ENCODE data around the gene TYMS.

Gene TYMS

DNA sequence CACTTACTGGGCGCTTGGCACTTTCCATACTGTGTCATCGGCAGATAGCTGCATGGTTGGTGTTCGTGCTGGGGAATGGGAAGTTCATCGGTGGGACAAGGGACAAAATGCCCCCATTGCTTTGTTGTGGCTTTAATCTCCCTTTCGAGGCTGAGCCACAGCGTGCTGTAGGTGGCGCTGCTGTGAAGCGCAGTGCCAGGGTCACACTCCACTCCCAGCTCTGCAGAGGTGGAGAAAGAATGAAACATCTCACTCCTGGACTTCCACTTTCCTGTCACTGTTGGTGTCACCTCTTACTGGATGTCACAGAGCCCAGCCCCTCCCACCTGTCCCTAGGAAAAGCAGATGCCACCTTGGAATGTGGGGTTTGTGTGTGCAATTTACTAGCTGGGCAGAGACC lies 8.7 kb downstream of the TYMS start:
- TF ChIP-seq POLR2AphosphoS5 (IDR thresholded peaks at IDR 0.05; ENCODE audit: low read depth, low read length) (no peak), TAF1 (IDR thresholded peaks at IDR 0.05; ENCODE audit: borderline replicate concordance, insufficient read depth, low read length) (no peak), SIN3A (IDR thresholded peaks at IDR 0.05; ENCODE audit: borderline replicate concordance, insufficient read depth, low read length) (no peak), FOXP2 (optimal IDR thresholded peaks at IDR 0.05; ENCODE audit: borderline replicate concordance, extremely low read depth, extremely low read length, insufficient read depth) (no peak)
- TF ChIP-seq, protein P1, sequence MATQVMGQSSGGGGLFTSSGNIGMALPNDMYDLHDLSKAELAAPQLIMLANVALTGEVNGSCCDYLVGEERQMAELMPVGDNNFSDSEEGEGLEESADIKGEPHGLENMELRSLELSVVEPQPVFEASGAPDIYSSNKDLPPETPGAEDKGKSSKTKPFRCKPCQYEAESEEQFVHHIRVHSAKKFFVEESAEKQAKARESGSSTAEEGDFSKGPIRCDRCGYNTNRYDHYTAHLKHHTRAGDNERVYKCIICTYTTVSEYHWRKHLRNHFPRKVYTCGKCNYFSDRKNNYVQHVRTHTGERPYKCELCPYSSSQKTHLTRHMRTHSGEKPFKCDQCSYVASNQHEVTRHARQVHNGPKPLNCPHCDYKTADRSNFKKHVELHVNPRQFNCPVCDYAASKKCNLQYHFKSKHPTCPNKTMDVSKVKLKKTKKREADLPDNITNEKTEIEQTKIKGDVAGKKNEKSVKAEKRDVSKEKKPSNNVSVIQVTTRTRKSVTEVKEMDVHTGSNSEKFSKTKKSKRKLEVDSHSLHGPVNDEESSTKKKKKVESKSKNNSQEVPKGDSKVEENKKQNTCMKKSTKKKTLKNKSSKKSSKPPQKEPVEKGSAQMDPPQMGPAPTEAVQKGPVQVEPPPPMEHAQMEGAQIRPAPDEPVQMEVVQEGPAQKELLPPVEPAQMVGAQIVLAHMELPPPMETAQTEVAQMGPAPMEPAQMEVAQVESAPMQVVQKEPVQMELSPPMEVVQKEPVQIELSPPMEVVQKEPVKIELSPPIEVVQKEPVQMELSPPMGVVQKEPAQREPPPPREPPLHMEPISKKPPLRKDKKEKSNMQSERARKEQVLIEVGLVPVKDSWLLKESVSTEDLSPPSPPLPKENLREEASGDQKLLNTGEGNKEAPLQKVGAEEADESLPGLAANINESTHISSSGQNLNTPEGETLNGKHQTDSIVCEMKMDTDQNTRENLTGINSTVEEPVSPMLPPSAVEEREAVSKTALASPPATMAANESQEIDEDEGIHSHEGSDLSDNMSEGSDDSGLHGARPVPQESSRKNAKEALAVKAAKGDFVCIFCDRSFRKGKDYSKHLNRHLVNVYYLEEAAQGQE (IDR thresholded peaks at IDR 0.05; ENCODE audit: insufficient read depth in 1 of 2, low read depth in 2 of 2, low read length in 2 of 2): no peak

DNA sequence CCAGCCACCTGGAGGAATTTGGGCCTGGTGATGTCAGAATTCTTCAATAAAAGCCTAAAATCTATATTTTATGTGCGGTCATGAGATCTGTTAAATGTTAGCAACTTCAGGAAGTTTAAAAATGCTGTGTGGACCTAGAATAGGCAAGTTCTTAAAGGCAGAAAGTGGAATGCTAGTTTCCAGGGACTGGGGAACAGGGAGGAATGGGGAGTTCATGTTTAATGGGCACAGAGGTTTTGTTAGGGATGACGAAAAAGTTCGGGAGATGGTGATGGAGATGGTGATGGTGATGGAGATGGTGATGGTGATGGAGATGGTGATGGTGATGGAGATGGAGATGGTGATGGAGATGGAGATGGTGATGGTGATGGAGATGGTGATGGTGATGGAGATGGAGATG lies 9.2 kb downstream of the TYMS start:
- no peak for TF ChIP-seq TAF1 (IDR thresholded peaks at IDR 0.05; ENCODE audit: borderline replicate concordance, insufficient read depth, low read length)
- no peak for TF ChIP-seq SIN3A (IDR thresholded peaks at IDR 0.05; ENCODE audit: borderline replicate concordance, insufficient read depth, low read length)
- TF ChIP-seq, protein P1 (IDR thresholded peaks at IDR 0.05; ENCODE audit: insufficient read depth in 1 of 2, low read depth in 2 of 2, low read length in 2 of 2): no peak
- no peak for TF ChIP-seq FOXP2 (optimal IDR thresholded peaks at IDR 0.05; ENCODE audit: borderline replicate concordance, extremely low read depth, extremely low read length, insufficient read depth)
- TF ChIP-seq POLR2AphosphoS5 (IDR thresholded peaks at IDR 0.05; ENCODE audit: low read depth, low read length): no peak

DNA sequence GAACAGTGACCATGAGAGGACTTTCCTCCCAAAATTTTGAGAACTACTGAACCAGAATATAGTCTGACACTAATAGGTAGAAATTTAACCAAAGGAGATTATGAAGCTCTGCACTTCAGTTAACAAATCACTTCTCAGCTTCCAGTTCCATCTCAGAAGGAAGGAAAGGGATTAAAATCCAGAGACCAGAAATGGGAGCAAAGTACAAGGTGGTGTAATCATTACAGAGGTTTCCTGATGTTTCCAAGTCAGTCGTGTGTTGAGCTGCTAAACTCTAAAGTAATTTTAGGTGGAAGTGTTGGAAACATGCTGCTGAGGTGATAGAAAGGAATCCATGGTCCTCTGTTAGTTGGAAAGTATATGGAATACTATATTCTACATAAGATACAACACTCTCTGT lies 10.8 kb downstream of the TYMS start:
- TF ChIP-seq TAF1 (IDR thresholded peaks at IDR 0.05; ENCODE audit: borderline replicate concordance, insufficient read depth, low read length) (no peak), POLR2AphosphoS5 (IDR thresholded peaks at IDR 0.05; ENCODE audit: low read depth, low read length) (no peak), SIN3A (IDR thresholded peaks at IDR 0.05; ENCODE audit: borderline replicate concordance, insufficient read depth, low read length) (no peak), FOXP2 (optimal IDR thresholded peaks at IDR 0.05; ENCODE audit: borderline replicate concordance, extremely low read depth, extremely low read length, insufficient read depth) (no peak)
- TF ChIP-seq, protein P1 (IDR thresholded peaks at IDR 0.05; ENCODE audit: insufficient read depth in 1 of 2, low read depth in 2 of 2, low read length in 2 of 2): no peak

DNA sequence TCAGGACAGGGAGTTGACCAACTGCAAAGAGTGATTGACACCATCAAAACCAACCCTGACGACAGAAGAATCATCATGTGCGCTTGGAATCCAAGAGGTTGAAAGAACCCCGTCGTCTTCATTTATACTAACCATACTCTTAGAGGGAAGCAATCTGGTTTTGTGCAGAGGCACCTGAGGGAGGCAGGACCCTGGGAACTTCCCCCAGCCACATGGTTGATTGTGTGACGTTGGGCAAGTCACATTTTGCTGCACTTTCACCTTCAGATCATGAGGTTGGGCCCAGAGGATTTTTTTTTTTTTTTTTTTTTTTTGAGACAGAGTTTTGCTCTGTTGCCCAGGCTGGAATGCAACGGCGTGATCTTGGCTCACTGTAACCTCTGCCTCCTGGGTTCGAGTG lies 11.6 kb downstream of the TYMS start:
- TF ChIP-seq TAF1 (IDR thresholded peaks at IDR 0.05; ENCODE audit: borderline replicate concordance, insufficient read depth, low read length): no peak
- no peak for TF ChIP-seq FOXP2 (optimal IDR thresholded peaks at IDR 0.05; ENCODE audit: borderline replicate concordance, extremely low read depth, extremely low read length, insufficient read depth)
- TF ChIP-seq, protein P1 (IDR thresholded peaks at IDR 0.05; ENCODE audit: insufficient read depth in 1 of 2, low read depth in 2 of 2, low read length in 2 of 2): no peak
- no peak for TF ChIP-seq SIN3A (IDR thresholded peaks at IDR 0.05; ENCODE audit: borderline replicate concordance, insufficient read depth, low read length)
- no peak for TF ChIP-seq POLR2AphosphoS5 (IDR thresholded peaks at IDR 0.05; ENCODE audit: low read depth, low read length)

DNA sequence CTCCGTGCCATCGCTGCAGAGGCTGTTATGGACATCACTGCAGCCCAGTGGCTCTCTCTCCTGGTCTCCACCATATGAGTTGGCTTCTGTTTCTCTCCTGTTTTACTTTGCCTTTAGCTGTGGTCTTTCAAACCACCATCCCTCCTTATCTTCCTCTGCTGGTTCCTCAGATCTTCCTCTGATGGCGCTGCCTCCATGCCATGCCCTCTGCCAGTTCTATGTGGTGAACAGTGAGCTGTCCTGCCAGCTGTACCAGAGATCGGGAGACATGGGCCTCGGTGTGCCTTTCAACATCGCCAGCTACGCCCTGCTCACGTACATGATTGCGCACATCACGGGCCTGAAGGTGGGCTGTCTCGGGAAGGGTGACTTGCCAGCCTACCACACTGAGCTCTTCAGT lies 13.1 kb downstream of the TYMS start:
- no peak for TF ChIP-seq TAF1 (IDR thresholded peaks at IDR 0.05; ENCODE audit: borderline replicate concordance, insufficient read depth, low read length)
- TF ChIP-seq, protein P1 (IDR thresholded peaks at IDR 0.05; ENCODE audit: insufficient read depth in 1 of 2, low read depth in 2 of 2, low read length in 2 of 2): no peak
- TF ChIP-seq POLR2AphosphoS5 (IDR thresholded peaks at IDR 0.05; ENCODE audit: low read depth, low read length): no peak
- TF ChIP-seq FOXP2 (optimal IDR thresholded peaks at IDR 0.05; ENCODE audit: borderline replicate concordance, extremely low read depth, extremely low read length, insufficient read depth): no peak
- no peak for TF ChIP-seq SIN3A (IDR thresholded peaks at IDR 0.05; ENCODE audit: borderline replicate concordance, insufficient read depth, low read length)
